Measurements from ENCODE around the gene TRIM7. TPM values are rescaled to one million over a fixed set of nuclear protein-coding genes. Genes with fewer than 3 reads are reported as not detected.

Gene TRIM7
- total RNA-seq, 1 experiment from 2014 or later, result 25.8 TPM

- H3K9me3 ChIP-seq (ENCODE audit: control insufficient read depth, insufficient read depth, low read depth, low read length), result no peaks in the 10 kb centered on the region
These were observed 16.3 kb upstream of the TRIM7 start for GRCh38 chr5:181221105-181221791.

GRCh38 chr5:181220178-181220515, 15.2 kb upstream of the TRIM7 start:
- TF ChIP-seq TCF7L2 (IDR thresholded peaks at IDR 0.05; ENCODE audit: low read depth, low read length) (no peak), CTCF (IDR thresholded peaks at IDR 0.05) (no peak), SIN3A (IDR thresholded peaks at IDR 0.05; ENCODE audit: borderline replicate concordance, insufficient read depth, low read depth, low read length) (no peak), POLR2AphosphoS5 (IDR thresholded peaks at IDR 0.05; ENCODE audit: low read depth, low read length) (no peak), REST (IDR thresholded peaks at IDR 0.05; ENCODE audit: insufficient read depth in 1 of 2, low read depth in 2 of 2, low read length in 1 of 2) (no peak)
- Histone ChIP-seq H3K27ac (ENCODE audit: low read length) (no peak overlapping the region), H3K9me3 (ENCODE audit: control insufficient read depth, insufficient read depth, low read depth, low read length) (no peaks in the 10 kb centered on the region), H3K27me3 (ENCODE audit: control insufficient read depth, insufficient read depth, low read length) (no peaks in the 10 kb centered on the region), H3K4me1 (ENCODE audit: control insufficient read depth, insufficient read depth, low read length) (peaks cover 18% of the 10 kb centered on the region), H3K4me3 (ENCODE audit: low read depth in 2 of 2, low read length in 2 of 2) (no peak overlapping the region), H3K36me3 (ENCODE audit: control insufficient read depth, insufficient read depth, low read length) (no peaks in the 10 kb centered on the region; the same call in 1 of the 2 replicates)
- in situ Hi-C loops (cut with HindIII; ENCODE audit: low pct_unique_long_range_greater_than_20kb, low sequenced_read_pairs) (no loop called here), intact Hi-C loops (cut with micrococcal nuclease; ENCODE audit: unreplicated experiment) (loop anchor here (2.0 kb wide), 1 partner anchor 29 kb away; no protein-coding TSS in a partner anchor)
- ATAC-seq (no peak), DNase-seq (ENCODE audit: low read depth, low spot score) (no peak)
- POLR2A ChIA-PET, result interaction anchor here (0.5 kb wide), 1 partner anchor 13 kb away, joined by 4 read pairs; no protein-coding TSS in a partner anchor
- CTCF ChIA-PET, result no interaction called here
- no TSS peak for BruUV-seq (replicated peaks)

More at GRCh38 chr5:181221105-181221791, 16.3 kb upstream of the TRIM7 start:
- no TSS peak for BruUV-seq (replicated peaks)
- intact Hi-C loops (cut with micrococcal nuclease; ENCODE audit: unreplicated experiment), result loop anchor here (2.0 kb wide), 1 partner anchor 30 kb away; no protein-coding TSS in a partner anchor
- no peaks in the 10 kb centered on the region; the same call in 1 of the 2 replicates for H3K36me3 ChIP-seq (ENCODE audit: control insufficient read depth, insufficient read depth, low read length)
- peaks cover 25% of the 10 kb centered on the region for H3K4me1 ChIP-seq (ENCODE audit: control insufficient read depth, insufficient read depth, low read length)
- TF ChIP-seq TCF7L2 (IDR thresholded peaks at IDR 0.05; ENCODE audit: low read depth, low read length), result no peak
- no peak for TF ChIP-seq REST (IDR thresholded peaks at IDR 0.05; ENCODE audit: insufficient read depth in 1 of 2, low read depth in 2 of 2, low read length in 1 of 2)
- no peak for TF ChIP-seq CTCF (IDR thresholded peaks at IDR 0.05)
- no peak for TF ChIP-seq SIN3A (IDR thresholded peaks at IDR 0.05; ENCODE audit: borderline replicate concordance, insufficient read depth, low read depth, low read length)
- TF ChIP-seq POLR2AphosphoS5 (IDR thresholded peaks at IDR 0.05; ENCODE audit: low read depth, low read length), result no peak
- ATAC-seq (no peak), DNase-seq (ENCODE audit: low read depth, low spot score) (no peak)
- POLR2A ChIA-PET, result no interaction called here
- H3K27ac ChIP-seq (ENCODE audit: low read length), result peak overlapping the region; percentile 49
- CTCF ChIA-PET, result no interaction called here
- H3K27me3 ChIP-seq (ENCODE audit: control insufficient read depth, insufficient read depth, low read length), result no peaks in the 10 kb centered on the region
- peak overlapping the region; percentile 44 to 77 for H3K4me3 ChIP-seq (ENCODE audit: low read depth in 2 of 2, low read length in 2 of 2)
- in situ Hi-C loops (cut with HindIII; ENCODE audit: low pct_unique_long_range_greater_than_20kb, low sequenced_read_pairs), result no loop called here
